ENCODE results near the gene IQCM. TPM values are rescaled to one million over a fixed set of nuclear protein-coding genes. Genes with fewer than 3 reads are reported as not detected.

Gene IQCM
- polyA plus RNA-seq, 1 of the 3 experiments (the other 2 are of a cell fraction), result not detected

DNA sequence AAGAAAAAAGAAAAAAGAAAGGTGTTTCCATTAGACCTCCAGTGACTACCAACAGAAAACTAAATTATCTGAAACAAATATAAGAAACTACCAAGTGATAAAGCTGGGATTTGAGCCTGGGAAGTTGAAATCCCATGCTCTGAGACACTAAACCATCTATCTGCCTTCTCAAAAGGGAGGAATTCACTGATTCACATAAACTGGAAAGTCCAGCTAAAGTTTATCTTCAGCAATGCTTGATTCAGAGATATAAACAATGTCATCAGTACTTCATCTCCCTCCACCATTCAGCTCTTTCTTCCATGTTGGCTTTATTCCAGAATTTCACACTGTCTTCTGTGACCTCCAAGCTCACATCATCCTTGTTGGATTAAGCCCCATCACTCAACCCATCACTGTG is 96.3 kb downstream of the IQCM start:
- H3K27ac ChIP-seq (ENCODE audit: low read depth in 2 of 2, low read length in 1 of 2), result no peak overlapping the region
- ChIA-PET CTCF (interaction anchor here (1.5 kb wide), 1 partner anchor 21 kb away, joined by 3 read pairs; no protein-coding TSS in a partner anchor), POLR2A (no interaction called here)
- H3K4me2 ChIP-seq, result no peak overlapping the region
- no peaks in the 10 kb centered on the region for H3K9me3 ChIP-seq
- H3K27me3 ChIP-seq (ENCODE audit: insufficient read depth), result no peaks in the 10 kb centered on the region
- H3K9ac ChIP-seq, result no peak overlapping the region
- no peaks in the 10 kb centered on the region for H3K79me2 ChIP-seq (ENCODE audit: insufficient read depth)
- no peaks in the 10 kb centered on the region for H4K20me1 ChIP-seq (ENCODE audit: insufficient read depth)
- TF ChIP-seq, protein P1, sequence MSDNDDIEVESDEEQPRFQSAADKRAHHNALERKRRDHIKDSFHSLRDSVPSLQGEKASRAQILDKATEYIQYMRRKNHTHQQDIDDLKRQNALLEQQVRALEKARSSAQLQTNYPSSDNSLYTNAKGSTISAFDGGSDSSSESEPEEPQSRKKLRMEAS (IDR thresholded peaks at IDR 0.05; ENCODE audit: low read depth), result no peak
- no peak for TF ChIP-seq FOSL2 (IDR thresholded peaks at IDR 0.05; ENCODE audit: borderline replicate concordance, low read depth)
- TF ChIP-seq CHD2 (IDR thresholded peaks at IDR 0.05; ENCODE audit: low read length, partially characterized antibody), result no peak
- TF ChIP-seq, protein P2, sequence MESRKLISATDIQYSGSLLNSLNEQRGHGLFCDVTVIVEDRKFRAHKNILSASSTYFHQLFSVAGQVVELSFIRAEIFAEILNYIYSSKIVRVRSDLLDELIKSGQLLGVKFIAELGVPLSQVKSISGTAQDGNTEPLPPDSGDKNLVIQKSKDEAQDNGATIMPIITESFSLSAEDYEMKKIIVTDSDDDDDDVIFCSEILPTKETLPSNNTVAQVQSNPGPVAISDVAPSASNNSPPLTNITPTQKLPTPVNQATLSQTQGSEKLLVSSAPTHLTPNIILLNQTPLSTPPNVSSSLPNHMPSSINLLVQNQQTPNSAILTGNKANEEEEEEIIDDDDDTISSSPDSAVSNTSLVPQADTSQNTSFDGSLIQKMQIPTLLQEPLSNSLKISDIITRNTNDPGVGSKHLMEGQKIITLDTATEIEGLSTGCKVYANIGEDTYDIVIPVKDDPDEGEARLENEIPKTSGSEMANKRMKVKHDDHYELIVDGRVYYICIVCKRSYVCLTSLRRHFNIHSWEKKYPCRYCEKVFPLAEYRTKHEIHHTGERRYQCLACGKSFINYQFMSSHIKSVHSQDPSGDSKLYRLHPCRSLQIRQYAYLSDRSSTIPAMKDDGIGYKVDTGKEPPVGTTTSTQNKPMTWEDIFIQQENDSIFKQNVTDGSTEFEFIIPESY (IDR thresholded peaks at IDR 0.05; ENCODE audit: borderline replicate concordance, low read depth), result no peak
- TF ChIP-seq, protein P3, sequence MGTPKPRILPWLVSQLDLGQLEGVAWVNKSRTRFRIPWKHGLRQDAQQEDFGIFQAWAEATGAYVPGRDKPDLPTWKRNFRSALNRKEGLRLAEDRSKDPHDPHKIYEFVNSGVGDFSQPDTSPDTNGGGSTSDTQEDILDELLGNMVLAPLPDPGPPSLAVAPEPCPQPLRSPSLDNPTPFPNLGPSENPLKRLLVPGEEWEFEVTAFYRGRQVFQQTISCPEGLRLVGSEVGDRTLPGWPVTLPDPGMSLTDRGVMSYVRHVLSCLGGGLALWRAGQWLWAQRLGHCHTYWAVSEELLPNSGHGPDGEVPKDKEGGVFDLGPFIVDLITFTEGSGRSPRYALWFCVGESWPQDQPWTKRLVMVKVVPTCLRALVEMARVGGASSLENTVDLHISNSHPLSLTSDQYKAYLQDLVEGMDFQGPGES (IDR thresholded peaks at IDR 0.05; ENCODE audit: low read depth, low read length), result no peak
- TF ChIP-seq, protein P4, sequence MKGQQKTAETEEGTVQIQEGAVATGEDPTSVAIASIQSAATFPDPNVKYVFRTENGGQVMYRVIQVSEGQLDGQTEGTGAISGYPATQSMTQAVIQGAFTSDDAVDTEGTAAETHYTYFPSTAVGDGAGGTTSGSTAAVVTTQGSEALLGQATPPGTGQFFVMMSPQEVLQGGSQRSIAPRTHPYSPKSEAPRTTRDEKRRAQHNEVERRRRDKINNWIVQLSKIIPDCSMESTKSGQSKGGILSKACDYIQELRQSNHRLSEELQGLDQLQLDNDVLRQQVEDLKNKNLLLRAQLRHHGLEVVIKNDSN (IDR thresholded peaks at IDR 0.05; ENCODE audit: borderline replicate concordance, low read depth), result no peak
- no peak for TF ChIP-seq RCOR1 (IDR thresholded peaks at IDR 0.05; ENCODE audit: low read length)
- TF ChIP-seq POLR2AphosphoS5 (IDR thresholded peaks at IDR 0.05; ENCODE audit: low read depth, low read length), result no peak
- TF ChIP-seq NRF1 (IDR thresholded peaks at IDR 0.05; ENCODE audit: low read depth, low read length), result no peak
- TF ChIP-seq YY1 (IDR thresholded peaks at IDR 0.05; ENCODE audit: low read depth), result no peak
- TF ChIP-seq, protein P5, sequence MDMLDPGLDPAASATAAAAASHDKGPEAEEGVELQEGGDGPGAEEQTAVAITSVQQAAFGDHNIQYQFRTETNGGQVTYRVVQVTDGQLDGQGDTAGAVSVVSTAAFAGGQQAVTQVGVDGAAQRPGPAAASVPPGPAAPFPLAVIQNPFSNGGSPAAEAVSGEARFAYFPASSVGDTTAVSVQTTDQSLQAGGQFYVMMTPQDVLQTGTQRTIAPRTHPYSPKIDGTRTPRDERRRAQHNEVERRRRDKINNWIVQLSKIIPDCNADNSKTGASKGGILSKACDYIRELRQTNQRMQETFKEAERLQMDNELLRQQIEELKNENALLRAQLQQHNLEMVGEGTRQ (IDR thresholded peaks at IDR 0.05; ENCODE audit: borderline replicate concordance, low read depth, low read length), result no peak
- no peak for TF ChIP-seq NFIC (IDR thresholded peaks at IDR 0.05; ENCODE audit: borderline replicate concordance)
- TF ChIP-seq ELF1 (IDR thresholded peaks at IDR 0.05), result no peak
- no peak for TF ChIP-seq SMC3 (IDR thresholded peaks at IDR 0.05; ENCODE audit: low read depth, low read length)
- no peak for TF ChIP-seq EZH2phosphoT487 (IDR thresholded peaks at IDR 0.05; ENCODE audit: borderline replicate concordance, low read depth)
- no peak for TF ChIP-seq GABPA (IDR thresholded peaks at IDR 0.05; ENCODE audit: low read depth)
- H3K4me3 ChIP-seq (ENCODE audit: low read depth in 2 of 2, low read length in 1 of 2), result no peak overlapping the region
- no peaks in the 10 kb centered on the region for H3F3A ChIP-seq (replicated peaks; ENCODE audit: insufficient read depth)
- H2AFZ ChIP-seq (ENCODE audit: low read depth), result no peak overlapping the region
- no peaks in the 10 kb centered on the region for H3K4me1 ChIP-seq (ENCODE audit: control insufficient read depth in 1 of 2, insufficient read depth in 2 of 2, low read depth in 1 of 2, low read length in 1 of 2)
- no peaks in the 10 kb centered on the region for H3K36me3 ChIP-seq (replicated peaks in 1 of 2; ENCODE audit: control insufficient read depth in 1 of 2, insufficient read depth in 2 of 2, low read length in 1 of 2)
- no peaks in the 10 kb centered on the region; the same call in 1 of the 2 replicates for H3K9me2 ChIP-seq
- no peak for DNase-seq

All from SK-N-SH (cell line).